ENCODE measurements around the gene MRAS.

Gene MRAS

DNA sequence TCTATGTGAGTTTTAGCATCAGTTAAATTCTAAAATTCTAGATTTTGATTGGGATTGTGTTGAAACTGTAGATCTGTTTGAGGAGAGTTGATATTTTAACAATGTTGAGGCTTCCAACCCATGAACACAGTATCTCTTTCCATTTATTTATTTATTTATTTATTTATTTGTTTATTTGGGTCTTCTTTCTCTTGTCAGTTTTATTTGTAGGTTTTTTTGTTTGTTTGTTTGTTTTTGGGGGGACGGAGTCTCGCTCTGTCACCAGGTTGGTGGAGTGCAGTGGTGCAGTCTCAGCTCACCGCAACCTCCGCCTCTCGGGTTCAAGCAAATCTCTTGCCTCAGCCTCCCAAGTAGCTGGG, 25.3 kb downstream of the MRAS start (continued):
- TF ChIP-seq ZNF776 (tag by site-specific recombination; IDR thresholded peaks at IDR 0.05; ENCODE audit: borderline replicate concordance): no peak
- no peak for TF ChIP-seq KLF10 (tag by site-specific recombination; IDR thresholded peaks at IDR 0.05)
- TF ChIP-seq, protein P1, sequence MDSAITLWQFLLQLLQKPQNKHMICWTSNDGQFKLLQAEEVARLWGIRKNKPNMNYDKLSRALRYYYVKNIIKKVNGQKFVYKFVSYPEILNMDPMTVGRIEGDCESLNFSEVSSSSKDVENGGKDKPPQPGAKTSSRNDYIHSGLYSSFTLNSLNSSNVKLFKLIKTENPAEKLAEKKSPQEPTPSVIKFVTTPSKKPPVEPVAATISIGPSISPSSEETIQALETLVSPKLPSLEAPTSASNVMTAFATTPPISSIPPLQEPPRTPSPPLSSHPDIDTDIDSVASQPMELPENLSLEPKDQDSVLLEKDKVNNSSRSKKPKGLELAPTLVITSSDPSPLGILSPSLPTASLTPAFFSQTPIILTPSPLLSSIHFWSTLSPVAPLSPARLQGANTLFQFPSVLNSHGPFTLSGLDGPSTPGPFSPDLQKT (IDR thresholded peaks at IDR 0.05; ENCODE audit: borderline replicate concordance, low read depth, low read length): no peak
- TF ChIP-seq, protein P2, sequence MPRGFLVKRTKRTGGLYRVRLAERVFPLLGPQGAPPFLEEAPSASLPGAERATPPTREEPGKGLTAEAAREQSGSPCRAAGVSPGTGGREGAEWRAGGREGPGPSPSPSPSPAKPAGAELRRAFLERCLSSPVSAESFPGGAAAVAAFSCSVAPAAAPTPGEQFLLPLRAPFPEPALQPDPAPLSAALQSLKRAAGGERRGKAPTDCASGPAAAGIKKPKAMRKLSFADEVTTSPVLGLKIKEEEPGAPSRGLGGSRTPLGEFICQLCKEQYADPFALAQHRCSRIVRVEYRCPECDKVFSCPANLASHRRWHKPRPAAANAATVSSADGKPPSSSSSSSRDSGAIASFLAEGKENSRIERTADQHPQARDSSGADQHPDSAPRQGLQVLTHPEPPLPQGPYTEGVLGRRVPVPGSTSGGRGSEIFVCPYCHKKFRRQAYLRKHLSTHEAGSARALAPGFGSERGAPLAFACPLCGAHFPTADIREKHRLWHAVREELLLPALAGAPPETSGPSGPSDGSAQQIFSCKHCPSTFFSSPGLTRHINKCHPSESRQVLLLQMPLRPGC (tag by site-specific recombination; IDR thresholded peaks at IDR 0.05): no peak
- TF ChIP-seq ZNF623 (tag by site-specific recombination; IDR thresholded peaks at IDR 0.05): peak; percentile 60
- TF ChIP-seq ZNF133 (tag by site-specific recombination; IDR thresholded peaks at IDR 0.05): no peak
- no peak for TF ChIP-seq ZBTB1 (tag by site-specific recombination; IDR thresholded peaks at IDR 0.05)
- TF ChIP-seq ZFHX2 (tag by site-specific recombination; conservative IDR thresholded peaks at IDR 0.05): no peak
- TF ChIP-seq, protein P3, sequence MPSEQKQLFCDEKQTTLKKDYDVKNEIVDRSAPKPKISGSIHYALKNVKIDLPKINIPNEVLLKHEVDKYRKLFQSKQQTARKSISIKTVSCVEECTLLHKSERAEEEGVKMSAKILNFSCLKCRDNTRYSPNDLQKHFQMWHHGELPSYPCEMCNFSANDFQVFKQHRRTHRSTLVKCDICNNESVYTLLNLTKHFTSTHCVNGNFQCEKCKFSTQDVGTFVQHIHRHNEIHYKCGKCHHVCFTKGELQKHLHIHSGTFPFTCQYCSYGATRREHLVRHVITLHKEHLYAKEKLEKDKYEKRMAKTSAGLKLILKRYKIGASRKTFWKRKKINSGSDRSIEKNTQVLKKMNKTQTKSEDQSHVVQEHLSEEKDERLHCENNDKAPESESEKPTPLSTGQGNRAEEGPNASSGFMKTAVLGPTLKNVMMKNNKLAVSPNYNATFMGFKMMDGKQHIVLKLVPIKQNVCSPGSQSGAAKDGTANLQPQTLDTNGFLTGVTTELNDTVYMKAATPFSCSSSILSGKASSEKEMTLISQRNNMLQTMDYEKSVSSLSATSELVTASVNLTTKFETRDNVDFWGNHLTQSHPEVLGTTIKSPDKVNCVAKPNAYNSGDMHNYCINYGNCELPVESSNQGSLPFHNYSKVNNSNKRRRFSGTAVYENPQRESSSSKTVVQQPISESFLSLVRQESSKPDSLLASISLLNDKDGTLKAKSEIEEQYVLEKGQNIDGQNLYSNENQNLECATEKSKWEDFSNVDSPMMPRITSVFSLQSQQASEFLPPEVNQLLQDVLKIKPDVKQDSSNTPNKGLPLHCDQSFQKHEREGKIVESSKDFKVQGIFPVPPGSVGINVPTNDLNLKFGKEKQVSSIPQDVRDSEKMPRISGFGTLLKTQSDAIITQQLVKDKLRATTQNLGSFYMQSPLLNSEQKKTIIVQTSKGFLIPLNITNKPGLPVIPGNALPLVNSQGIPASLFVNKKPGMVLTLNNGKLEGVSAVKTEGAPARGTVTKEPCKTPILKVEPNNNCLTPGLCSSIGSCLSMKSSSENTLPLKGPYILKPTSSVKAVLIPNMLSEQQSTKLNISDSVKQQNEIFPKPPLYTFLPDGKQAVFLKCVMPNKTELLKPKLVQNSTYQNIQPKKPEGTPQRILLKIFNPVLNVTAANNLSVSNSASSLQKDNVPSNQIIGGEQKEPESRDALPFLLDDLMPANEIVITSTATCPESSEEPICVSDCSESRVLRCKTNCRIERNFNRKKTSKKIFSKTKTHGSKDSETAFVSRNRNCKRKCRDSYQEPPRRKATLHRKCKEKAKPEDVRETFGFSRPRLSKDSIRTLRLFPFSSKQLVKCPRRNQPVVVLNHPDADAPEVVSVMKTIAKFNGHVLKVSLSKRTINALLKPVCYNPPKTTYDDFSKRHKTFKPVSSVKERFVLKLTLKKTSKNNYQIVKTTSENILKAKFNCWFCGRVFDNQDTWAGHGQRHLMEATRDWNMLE (tag by site-specific recombination; conservative IDR thresholded peaks at IDR 0.05; ENCODE audit: low read depth): peak; percentile 80
- TF ChIP-seq ZNF785 (tag by site-specific recombination; IDR thresholded peaks at IDR 0.05): no peak
- TF ChIP-seq SALL2 (tag by site-specific recombination; IDR thresholded peaks at IDR 0.05; ENCODE audit: borderline replicate concordance): no peak
- no peak for TF ChIP-seq ZNF311 (tag by site-specific recombination; IDR thresholded peaks at IDR 0.05; ENCODE audit: borderline replicate concordance)
- no peak for TF ChIP-seq BCL11A (tag by site-specific recombination; IDR thresholded peaks at IDR 0.05; ENCODE audit: low read depth)
- TF ChIP-seq, protein P4, sequence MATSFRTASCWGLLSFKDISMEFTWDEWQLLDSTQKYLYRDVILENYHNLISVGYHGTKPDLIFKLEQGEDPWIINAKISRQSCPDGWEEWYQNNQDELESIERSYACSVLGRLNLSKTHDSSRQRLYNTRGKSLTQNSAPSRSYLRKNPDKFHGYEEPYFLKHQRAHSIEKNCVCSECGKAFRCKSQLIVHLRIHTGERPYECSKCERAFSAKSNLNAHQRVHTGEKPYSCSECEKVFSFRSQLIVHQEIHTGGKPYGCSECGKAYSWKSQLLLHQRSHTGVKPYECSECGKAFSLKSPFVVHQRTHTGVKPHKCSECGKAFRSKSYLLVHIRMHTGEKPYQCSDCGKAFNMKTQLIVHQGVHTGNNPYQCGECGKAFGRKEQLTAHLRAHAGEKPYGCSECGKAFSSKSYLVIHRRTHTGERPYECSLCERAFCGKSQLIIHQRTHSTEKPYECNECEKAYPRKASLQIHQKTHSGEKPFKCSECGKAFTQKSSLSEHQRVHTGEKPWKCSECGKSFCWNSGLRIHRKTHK (tag by site-specific recombination; IDR thresholded peaks at IDR 0.05): no peak
- TF ChIP-seq KLF9 (tag by site-specific recombination; IDR thresholded peaks at IDR 0.05; ENCODE audit: low read depth): no peak
- no peak for TF ChIP-seq ZNF184 (tag by site-specific recombination; IDR thresholded peaks at IDR 0.05)
- TF ChIP-seq WT1 (tag by site-specific recombination; IDR thresholded peaks at IDR 0.05): no peak
- no peak for TF ChIP-seq ZNF544 (tag by site-specific recombination; IDR thresholded peaks at IDR 0.05)
- TF ChIP-seq ZNF174 (tag by site-specific recombination; IDR thresholded peaks at IDR 0.05): no peak
- TF ChIP-seq, protein P5, sequence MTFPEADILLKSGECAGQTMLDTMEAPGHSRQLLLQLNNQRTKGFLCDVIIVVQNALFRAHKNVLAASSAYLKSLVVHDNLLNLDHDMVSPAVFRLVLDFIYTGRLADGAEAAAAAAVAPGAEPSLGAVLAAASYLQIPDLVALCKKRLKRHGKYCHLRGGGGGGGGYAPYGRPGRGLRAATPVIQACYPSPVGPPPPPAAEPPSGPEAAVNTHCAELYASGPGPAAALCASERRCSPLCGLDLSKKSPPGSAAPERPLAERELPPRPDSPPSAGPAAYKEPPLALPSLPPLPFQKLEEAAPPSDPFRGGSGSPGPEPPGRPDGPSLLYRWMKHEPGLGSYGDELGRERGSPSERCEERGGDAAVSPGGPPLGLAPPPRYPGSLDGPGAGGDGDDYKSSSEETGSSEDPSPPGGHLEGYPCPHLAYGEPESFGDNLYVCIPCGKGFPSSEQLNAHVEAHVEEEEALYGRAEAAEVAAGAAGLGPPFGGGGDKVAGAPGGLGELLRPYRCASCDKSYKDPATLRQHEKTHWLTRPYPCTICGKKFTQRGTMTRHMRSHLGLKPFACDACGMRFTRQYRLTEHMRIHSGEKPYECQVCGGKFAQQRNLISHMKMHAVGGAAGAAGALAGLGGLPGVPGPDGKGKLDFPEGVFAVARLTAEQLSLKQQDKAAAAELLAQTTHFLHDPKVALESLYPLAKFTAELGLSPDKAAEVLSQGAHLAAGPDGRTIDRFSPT (tag by site-specific recombination; IDR thresholded peaks at IDR 0.05): no peak
- TF ChIP-seq, protein P6, sequence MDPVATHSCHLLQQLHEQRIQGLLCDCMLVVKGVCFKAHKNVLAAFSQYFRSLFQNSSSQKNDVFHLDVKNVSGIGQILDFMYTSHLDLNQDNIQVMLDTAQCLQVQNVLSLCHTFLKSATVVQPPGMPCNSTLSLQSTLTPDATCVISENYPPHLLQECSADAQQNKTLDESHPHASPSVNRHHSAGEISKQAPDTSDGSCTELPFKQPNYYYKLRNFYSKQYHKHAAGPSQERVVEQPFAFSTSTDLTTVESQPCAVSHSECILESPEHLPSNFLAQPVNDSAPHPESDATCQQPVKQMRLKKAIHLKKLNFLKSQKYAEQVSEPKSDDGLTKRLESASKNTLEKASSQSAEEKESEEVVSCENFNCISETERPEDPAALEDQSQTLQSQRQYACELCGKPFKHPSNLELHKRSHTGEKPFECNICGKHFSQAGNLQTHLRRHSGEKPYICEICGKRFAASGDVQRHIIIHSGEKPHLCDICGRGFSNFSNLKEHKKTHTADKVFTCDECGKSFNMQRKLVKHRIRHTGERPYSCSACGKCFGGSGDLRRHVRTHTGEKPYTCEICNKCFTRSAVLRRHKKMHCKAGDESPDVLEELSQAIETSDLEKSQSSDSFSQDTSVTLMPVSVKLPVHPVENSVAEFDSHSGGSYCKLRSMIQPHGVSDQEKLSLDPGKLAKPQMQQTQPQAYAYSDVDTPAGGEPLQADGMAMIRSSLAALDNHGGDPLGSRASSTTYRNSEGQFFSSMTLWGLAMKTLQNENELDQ (tag by site-specific recombination; IDR thresholded peaks at IDR 0.05; ENCODE audit: low read depth): no peak
- TF ChIP-seq ZSCAN23 (tag by site-specific recombination; IDR thresholded peaks at IDR 0.05): no peak
- no peak for TF ChIP-seq ZBTB48 (tag by site-specific recombination; IDR thresholded peaks at IDR 0.05)
- no peak for TF ChIP-seq ZNF404 (tag by site-specific recombination; IDR thresholded peaks at IDR 0.05)
- no peak for TF ChIP-seq HOXD13 (CRISPR knock-in tag; IDR thresholded peaks at IDR 0.05; ENCODE audit: borderline replicate concordance)
- TF ChIP-seq ZNF266 (tag by site-specific recombination; IDR thresholded peaks at IDR 0.05; ENCODE audit: low read depth): peak; percentile 36; the same call in 1 of the 2 replicates

Data from HEK293 (cell line).